DMS 273 (cell line): Measurements from ENCODE around the gene KANSL1.
"Not testable (repeated sequence)": the region's sequence is repeated elsewhere in the genome, so short reads cannot be mapped to it uniquely, and the experiment has no call there.

Experiments
- DNase-seq: peaks from one replicate; lab custom pipeline; 2025; ENCODE audit not compliant: unreplicated experiment; lab: John Stamatoyannopoulos, UW

Gene KANSL1

GRCh38 chr17:46192439-46193150 lies 634 bp downstream of the KANSL1 start:
- DNase-seq: peak; percentile 94

GRCh38 chr17:46192189-46192438 lies 1.1 kb downstream of the KANSL1 start:
- no peak for DNase-seq

GRCh38 chr17:46191322-46192188 lies 1.7 kb downstream of the KANSL1 start:
- DNase-seq: peak; percentile 83

- no peak for DNase-seq
These were observed 2.5 kb downstream of the KANSL1 start for GRCh38 chr17:46190763-46191162.

- DNase-seq: peak; percentile 55
These were observed 6.4 kb downstream of the KANSL1 start for GRCh38 chr17:46186827-46187235.

GRCh38 chr17:46184696-46185095 lies 8.5 kb downstream of the KANSL1 start:
- DNase-seq: no peak

- DNase-seq: not testable (repeated sequence)
These were observed 9.8 kb downstream of the KANSL1 start for GRCh38 chr17:46183383-46183782.

- DNase-seq: no peak
These were observed 10.3 kb downstream of the KANSL1 start for GRCh38 chr17:46182961-46183360.

GRCh38 chr17:46181940-46182339 lies 11.3 kb downstream of the KANSL1 start:
- DNase-seq: no peak

- DNase-seq: not testable (repeated sequence)
These were observed 11.9 kb downstream of the KANSL1 start for GRCh38 chr17:46181316-46181715.

- no peak for DNase-seq
These were observed 12.3 kb downstream of the KANSL1 start for GRCh38 chr17:46180892-46181274.

GRCh38 chr17:46180185-46180891 lies 12.9 kb downstream of the KANSL1 start:
- DNase-seq: not testable (repeated sequence)

- no peak for DNase-seq
These were observed 13.7 kb downstream of the KANSL1 start for GRCh38 chr17:46179375-46179999.

GRCh38 chr17:46178550-46179214 lies 14.5 kb downstream of the KANSL1 start:
- no peak for DNase-seq

GRCh38 chr17:46176975-46177374 lies 16.3 kb downstream of the KANSL1 start:
- no peak for DNase-seq

- DNase-seq: no peak
These were observed 17.3 kb downstream of the KANSL1 start for GRCh38 chr17:46175891-46176290.

- DNase-seq: no peak
These were observed 20.1 kb downstream of the KANSL1 start for GRCh38 chr17:46173153-46173552.

GRCh38 chr17:46171939-46172338 lies 21.3 kb downstream of the KANSL1 start:
- DNase-seq: no peak

GRCh38 chr17:46170639-46171429 lies 22.4 kb downstream of the KANSL1 start:
- DNase-seq: no peak
